Mesothelial cell of epicardium (in vitro differentiated cells): ENCODE measurements around the gene SCN3B. TPM values are rescaled to one million over a fixed set of nuclear protein-coding genes. Genes with fewer than 3 reads are reported as not detected.
"Not testable (repeated sequence)": the region's sequence is repeated elsewhere in the genome, so short reads cannot be mapped to it uniquely, and the experiment has no call there.

Experiments
- DNase-seq, 2 experiments: peaks; one replicate each; pipeline ENCODE4 v3.0.0; 2021; ENCODE audit warnings: low spot score in 2 of 2; ENCODE audit not compliant: unreplicated experiment in 2 of 2
- H3K27ac Mint-ChIP-seq: 2 replicates; pipeline ENCODE4 v1.8.0; 2021; ENCODE audit warnings: mixed read lengths
- H3K27me3 Mint-ChIP-seq: 2 replicates; pipeline ENCODE4 v1.8.0; 2021; ENCODE audit warnings: low read depth, mixed read lengths
- H3K36me3 Mint-ChIP-seq: 2 replicates; pipeline ENCODE4 v1.8.0; 2021; ENCODE audit warnings: mixed read lengths
- H3K4me1 Mint-ChIP-seq: 2 replicates; pipeline ENCODE4 v1.8.0; 2021; ENCODE audit warnings: mixed read lengths
- H3K4me3 Mint-ChIP-seq: 2 replicates; pipeline ENCODE4 v1.8.0; 2021; ENCODE audit warnings: mild to moderate bottlenecking, moderate library complexity, mixed read lengths
- H3K9me3 Mint-ChIP-seq: 2 replicates; pipeline ENCODE4 v1.8.0; 2021; ENCODE audit warnings: mixed read lengths
- CTCF ChIP-seq: fragments of 200-600 bp; sonication (generic); IDR thresholded peaks from one replicate; pipeline ENCODE4 v1.5.0; 2021; ENCODE audit warnings: antibody characterized with exemption; ENCODE audit not compliant: unreplicated experiment
- total RNA-seq: library from RNA; stranded (reverse); gene quantifications from 3 replicates; pipeline ENCODE4 v1.2.1, GENCODE V29; 2021

Gene SCN3B
- total RNA-seq, 1 donor from 2014 or later: 0.22 TPM

- Mint-ChIP-seq H3K27me3 (peaks cover 18% of the 10 kb centered on the region), H3K4me3 (no peak overlapping the region), H3K36me3 (no peaks in the 10 kb centered on the region), H3K27ac (no peak overlapping the region), H3K9me3 (peaks cover 5% of the 10 kb centered on the region), H3K4me1 (no peaks in the 10 kb centered on the region)
- no peak for DNase-seq
- no peak for TF ChIP-seq CTCF
Observed at GRCh38 chr11:123674297-123674696, 19.9 kb upstream of the SCN3B start.

GRCh38 chr11:123672568-123672967, 18.1 kb upstream of the SCN3B start:
- no peaks in the 10 kb centered on the region for H3K4me1 Mint-ChIP-seq
- peaks cover 16% of the 10 kb centered on the region for H3K27me3 Mint-ChIP-seq
- no peak for TF ChIP-seq CTCF
- no peak overlapping the region for H3K27ac Mint-ChIP-seq
- no peaks in the 10 kb centered on the region for H3K9me3 Mint-ChIP-seq
- no peak for DNase-seq
- no peaks in the 10 kb centered on the region for H3K36me3 Mint-ChIP-seq
- H3K4me3 Mint-ChIP-seq: no peak overlapping the region

DNA sequence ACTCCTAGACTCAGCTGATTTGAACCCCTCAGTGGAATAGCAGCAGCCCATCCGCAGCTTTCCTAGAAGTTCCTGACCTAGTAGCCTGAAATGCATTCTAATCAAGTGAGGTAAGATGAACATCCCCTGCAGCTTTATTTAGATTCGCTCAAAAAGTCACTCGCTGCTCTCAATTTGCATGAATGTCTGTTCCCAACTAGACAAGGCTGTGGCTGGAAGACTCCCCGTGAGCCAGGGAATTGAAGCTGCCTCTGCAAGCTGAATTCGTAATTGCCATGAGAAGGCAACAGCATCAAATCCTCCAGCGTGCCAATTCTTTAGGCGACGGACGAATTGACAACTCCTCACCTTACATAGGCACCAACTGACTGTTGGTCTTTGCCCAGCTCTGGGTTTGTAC, 17.1 kb upstream of the SCN3B start:
- no peaks in the 10 kb centered on the region for H3K4me1 Mint-ChIP-seq
- DNase-seq: no peak
- peaks cover 20% of the 10 kb centered on the region for H3K27me3 Mint-ChIP-seq
- no peaks in the 10 kb centered on the region for H3K36me3 Mint-ChIP-seq
- H3K27ac Mint-ChIP-seq: no peak overlapping the region
- H3K4me3 Mint-ChIP-seq: no peak overlapping the region
- no peaks in the 10 kb centered on the region for H3K9me3 Mint-ChIP-seq
- no peak for TF ChIP-seq CTCF

- Mint-ChIP-seq H3K27me3 (peaks cover 18% of the 10 kb centered on the region), H3K4me3 (no peak overlapping the region), H3K4me1 (peaks cover under 1% of the 10 kb centered on the region), H3K27ac (no peak overlapping the region), H3K36me3 (no peaks in the 10 kb centered on the region), H3K9me3 (no peaks in the 10 kb centered on the region)
- DNase-seq: no peak
- TF ChIP-seq CTCF: no peak
Observed at GRCh38 chr11:123670081-123670480, 15.7 kb upstream of the SCN3B start.

DNA sequence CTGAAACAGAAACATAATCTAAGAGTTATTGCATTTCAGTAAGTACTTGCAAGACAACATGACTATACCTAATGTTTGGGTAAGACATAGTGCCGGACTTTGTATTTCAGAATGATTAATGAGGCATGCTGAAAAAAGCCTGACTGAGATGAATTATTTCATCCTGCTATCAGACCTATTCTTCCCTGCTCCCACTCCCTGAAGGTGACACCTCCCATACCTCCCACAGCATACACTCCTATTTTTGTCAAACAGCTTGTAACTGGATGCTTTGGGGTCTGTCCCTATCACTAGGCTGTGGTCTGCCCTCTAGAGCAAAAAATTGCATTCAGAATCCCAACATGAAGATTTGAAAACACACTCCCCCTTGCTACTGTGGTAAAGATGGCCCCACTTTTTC, 10.9 kb upstream of the SCN3B start:
- DNase-seq: no peak
- Mint-ChIP-seq H3K4me1 (peaks cover 2% of the 10 kb centered on the region), H3K9me3 (peaks cover 7% of the 10 kb centered on the region), H3K27me3 (peaks cover 33% of the 10 kb centered on the region), H3K36me3 (no peaks in the 10 kb centered on the region), H3K27ac (no peak overlapping the region), H3K4me3 (no peak overlapping the region)
- no peak for TF ChIP-seq CTCF

DNA sequence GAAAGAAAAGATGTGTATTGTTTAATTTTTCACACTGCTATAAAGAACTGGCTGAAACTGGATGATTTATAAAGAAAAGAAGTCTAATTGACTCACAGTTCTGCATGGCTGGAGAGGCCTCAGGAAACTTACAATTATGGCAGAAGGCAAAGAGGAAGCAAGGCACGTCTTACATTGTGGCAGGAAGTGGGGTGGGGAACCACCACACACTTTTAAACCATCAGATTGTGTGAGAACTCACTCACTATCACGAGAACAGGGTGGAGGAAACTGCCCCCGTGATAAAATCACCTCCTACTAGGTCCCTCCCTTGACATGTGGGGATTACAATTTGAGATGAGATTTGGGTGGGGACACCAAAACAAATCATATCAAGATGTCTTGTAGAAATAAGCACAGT, 5.5 kb upstream of the SCN3B start:
- H3K36me3 Mint-ChIP-seq, H3K4me1 Mint-ChIP-seq, H3K9me3 Mint-ChIP-seq, H3K27ac Mint-ChIP-seq, DNase-seq, H3K4me3 Mint-ChIP-seq: not testable (repeated sequence)
- peaks cover 70% of the 10 kb centered on the region for H3K27me3 Mint-ChIP-seq
